Smooth muscle cell (in vitro differentiated cells): Measurements from ENCODE around the gene STXBP5. TPM values are rescaled to one million over a fixed set of nuclear protein-coding genes. Genes with fewer than 3 reads are reported as not detected.

Source experiments
- DNase-seq: peaks from one replicate; lab custom pipeline; 2025; ENCODE audit not compliant: unreplicated experiment; lab: John Stamatoyannopoulos, UW
- H2AFZ ChIP-seq: fragments of 200-600 bp; sonication (generic); 2 replicates; pipeline ENCODE4 v1.6.0; 2016; ENCODE audit warnings: antibody characterized with exemption, low read depth, mild to moderate bottlenecking
- H3F3A ChIP-seq: fragments of 200-600 bp; sonication (generic); 2 replicates; pipeline ENCODE4 v1.6.0; 2017; ENCODE audit warnings: antibody characterized with exemption, low read depth
- H3K27ac ChIP-seq: fragments of 200-600 bp; sonication (generic); 2 replicates; pipeline ENCODE4 v1.5.1; 2016; ENCODE audit warnings: low read depth, mild to moderate bottlenecking
- H3K27me3 ChIP-seq: fragments of 200-600 bp; sonication (generic); 2 replicates; pipeline ENCODE4 v1.6.1; 2016; ENCODE audit warnings: low read depth, mild to moderate bottlenecking
- H3K36me3 ChIP-seq: fragments of 200-600 bp; sonication (generic); 2 replicates; pipeline ENCODE4 v1.5.1; 2016; ENCODE audit warnings: low read depth
- H3K4me1 ChIP-seq: fragments of 200-600 bp; sonication (generic); 2 replicates; pipeline ENCODE4 v1.5.1; 2016; ENCODE audit warnings: low read depth
- H3K4me2 ChIP-seq: fragments of 200-600 bp; sonication (generic); 2 replicates; pipeline ENCODE4 v1.6.0; 2016; ENCODE audit warnings: mild to moderate bottlenecking
- H3K4me3 ChIP-seq: fragments of 200-600 bp; sonication (generic); 2 replicates; pipeline ENCODE4 v1.5.1; 2016; ENCODE audit warnings: mild to moderate bottlenecking
- H3K79me2 ChIP-seq: fragments of 200-600 bp; sonication (generic); 2 replicates; pipeline ENCODE4 v1.6.0; 2016; ENCODE audit warnings: low read depth, mild to moderate bottlenecking
- H3K9ac ChIP-seq: fragments of 200-600 bp; sonication (generic); 2 replicates; pipeline ENCODE4 v1.6.0; 2016; ENCODE audit warnings: low read depth
- H3K9me3 ChIP-seq: fragments of 200-600 bp; sonication (generic); replicated peaks from 2 replicates; pipeline ENCODE4 v1.5.1; 2016; ENCODE audit warnings: low read depth
- H4K20me1 ChIP-seq: fragments of 200-600 bp; sonication (generic); 2 replicates; pipeline ENCODE4 v1.6.0; 2016; ENCODE audit warnings: low read depth
- WGBS: methylation state at CpG from one replicate; pipeline ENCODE4 v1.1.7; 2016; ENCODE audit warnings: low lambda C conversion rate; 5-methylcytosine and 5-hydroxymethylcytosine counted together
- polyA plus RNA-seq: library from polyadenylated mRNA; unstranded; fragments of >200 nt; fragmentation: Nextera tagmentation; extraction: Ambion mirVana; gene quantifications from 2 replicates; pipeline ENCODE4 v1.2.1, GENCODE V29; 2016
- total RNA-seq: library from RNA; depleted of rRNA; stranded (reverse); fragments of >200 nt; gene quantifications from 2 replicates; pipeline ENCODE4 v1.2.3, GENCODE V29; 2014
- TF ChIP-seq, protein P1 (sequence below): fragments of 200-600 bp; sonication (generic); IDR thresholded peaks from 2 replicates; pipeline ENCODE4 v1.5.1; 2017; ENCODE audit warnings: borderline replicate concordance, mild to moderate bottlenecking, antibody characterized with exemption; ENCODE audit not compliant: insufficient read depth, poor library complexity, severe bottlenecking

The STXBP5 gene
- total and polyA plus RNA-seq, 2 experiments from 2014 or later = 8.8 to 25.2 TPM

DNA sequence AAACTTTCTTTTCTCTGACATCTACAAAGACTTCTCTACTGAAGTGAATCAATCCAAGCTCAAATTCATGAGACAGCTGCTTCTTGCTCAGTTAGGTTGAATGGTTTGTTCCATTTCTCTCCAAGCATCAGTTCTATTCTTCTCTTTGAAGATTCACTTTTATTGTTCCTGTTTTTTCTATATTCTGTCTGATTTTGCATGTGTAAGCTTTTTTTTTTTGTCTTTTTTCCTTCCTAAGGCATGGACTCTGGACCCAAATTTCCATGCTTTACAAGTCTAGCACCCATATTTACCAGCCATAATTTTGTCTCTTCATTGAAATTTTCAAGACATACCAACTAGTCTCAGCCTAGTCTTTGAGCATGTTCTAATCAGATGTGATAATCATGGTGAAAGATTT lies 25.9 kb upstream of the STXBP5 start:
- peak overlapping the region; percentile 8 for H2AFZ ChIP-seq
- no peaks in the 10 kb centered on the region for H3K36me3 ChIP-seq
- H3K27me3 ChIP-seq = no peaks in the 10 kb centered on the region
- H3K27ac ChIP-seq = no peak overlapping the region
- TF ChIP-seq, protein P1, sequence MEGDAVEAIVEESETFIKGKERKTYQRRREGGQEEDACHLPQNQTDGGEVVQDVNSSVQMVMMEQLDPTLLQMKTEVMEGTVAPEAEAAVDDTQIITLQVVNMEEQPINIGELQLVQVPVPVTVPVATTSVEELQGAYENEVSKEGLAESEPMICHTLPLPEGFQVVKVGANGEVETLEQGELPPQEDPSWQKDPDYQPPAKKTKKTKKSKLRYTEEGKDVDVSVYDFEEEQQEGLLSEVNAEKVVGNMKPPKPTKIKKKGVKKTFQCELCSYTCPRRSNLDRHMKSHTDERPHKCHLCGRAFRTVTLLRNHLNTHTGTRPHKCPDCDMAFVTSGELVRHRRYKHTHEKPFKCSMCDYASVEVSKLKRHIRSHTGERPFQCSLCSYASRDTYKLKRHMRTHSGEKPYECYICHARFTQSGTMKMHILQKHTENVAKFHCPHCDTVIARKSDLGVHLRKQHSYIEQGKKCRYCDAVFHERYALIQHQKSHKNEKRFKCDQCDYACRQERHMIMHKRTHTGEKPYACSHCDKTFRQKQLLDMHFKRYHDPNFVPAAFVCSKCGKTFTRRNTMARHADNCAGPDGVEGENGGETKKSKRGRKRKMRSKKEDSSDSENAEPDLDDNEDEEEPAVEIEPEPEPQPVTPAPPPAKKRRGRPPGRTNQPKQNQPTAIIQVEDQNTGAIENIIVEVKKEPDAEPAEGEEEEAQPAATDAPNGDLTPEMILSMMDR = no peak
- no peaks in the 10 kb centered on the region for H4K20me1 ChIP-seq
- no peak overlapping the region for H3K9ac ChIP-seq
- H3K79me2 ChIP-seq = no peaks in the 10 kb centered on the region
- DNase-seq = no peak
- no peak overlapping the region for H3K4me2 ChIP-seq
- H3K4me3 ChIP-seq = no peak overlapping the region
- H3K9me3 ChIP-seq = no peaks in the 10 kb centered on the region
- H3K4me1 ChIP-seq = no peaks in the 10 kb centered on the region
- no peaks in the 10 kb centered on the region for H3F3A ChIP-seq

DNA sequence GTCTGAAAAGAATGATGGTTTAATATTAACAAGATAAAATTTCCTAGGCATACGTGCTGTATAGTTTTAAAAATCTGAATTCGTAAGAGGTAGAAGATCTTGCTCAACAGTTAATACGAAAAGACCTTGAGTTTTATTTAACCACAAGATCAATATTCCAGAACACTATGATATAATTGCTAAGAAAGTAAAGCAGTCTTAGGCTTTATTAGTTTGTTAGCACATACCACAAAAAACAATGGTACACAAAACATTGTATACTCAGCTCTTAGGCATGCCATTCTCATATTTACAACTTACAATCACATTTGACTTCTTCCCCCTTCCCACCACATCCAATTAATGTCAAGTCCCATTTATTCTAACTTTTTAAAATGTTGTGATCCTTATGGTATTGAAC lies 24.4 kb upstream of the STXBP5 start:
- H3K36me3 ChIP-seq = no peaks in the 10 kb centered on the region
- H3K4me1 ChIP-seq = no peaks in the 10 kb centered on the region
- DNase-seq = no peak
- no peak overlapping the region for H3K27ac ChIP-seq
- no peaks in the 10 kb centered on the region for H3K79me2 ChIP-seq
- no peaks in the 10 kb centered on the region for H3K9me3 ChIP-seq
- H3K9ac ChIP-seq = no peak overlapping the region
- H2AFZ ChIP-seq = no peak overlapping the region
- H3K4me3 ChIP-seq = no peak overlapping the region
- no peak overlapping the region for H3K4me2 ChIP-seq
- 94% methylated on average over 3 of the region's 3 CpGs for WGBS
- no peaks in the 10 kb centered on the region for H3F3A ChIP-seq
- no peaks in the 10 kb centered on the region for H3K27me3 ChIP-seq
- no peaks in the 10 kb centered on the region for H4K20me1 ChIP-seq
- TF ChIP-seq, protein P1 = no peak

DNA sequence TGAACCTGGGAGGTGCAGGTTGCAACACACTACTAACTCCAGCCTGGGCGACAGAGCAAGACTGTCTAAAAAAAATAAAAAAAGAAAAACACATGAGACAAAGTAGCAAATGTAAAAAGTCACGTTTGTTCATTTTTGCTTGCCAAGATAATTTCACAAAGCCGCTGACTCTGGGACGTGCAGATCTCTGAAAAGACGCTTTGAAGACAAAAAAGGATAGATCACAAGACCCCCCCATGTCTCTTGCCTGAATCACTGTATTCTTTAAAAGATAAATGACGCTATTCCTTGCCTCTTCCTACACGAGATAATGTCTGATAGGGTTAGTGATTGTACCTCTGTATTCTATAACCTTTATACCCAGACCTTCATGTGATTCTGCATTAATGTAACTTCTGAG lies 23.3 kb upstream of the STXBP5 start:
- no peaks in the 10 kb centered on the region for H4K20me1 ChIP-seq
- no peak for DNase-seq
- H3F3A ChIP-seq = no peaks in the 10 kb centered on the region
- no peak overlapping the region for H3K4me2 ChIP-seq
- no peak overlapping the region for H3K4me3 ChIP-seq
- H3K27me3 ChIP-seq = no peaks in the 10 kb centered on the region
- no peaks in the 10 kb centered on the region for H3K4me1 ChIP-seq
- H3K9ac ChIP-seq = no peak overlapping the region
- H2AFZ ChIP-seq = no peak overlapping the region
- TF ChIP-seq, protein P1 = no peak
- no peaks in the 10 kb centered on the region for H3K36me3 ChIP-seq
- 88% methylated on average over 7 of the region's 7 CpGs for WGBS
- no peak overlapping the region for H3K27ac ChIP-seq
- no peaks in the 10 kb centered on the region for H3K9me3 ChIP-seq
- no peaks in the 10 kb centered on the region for H3K79me2 ChIP-seq

DNA sequence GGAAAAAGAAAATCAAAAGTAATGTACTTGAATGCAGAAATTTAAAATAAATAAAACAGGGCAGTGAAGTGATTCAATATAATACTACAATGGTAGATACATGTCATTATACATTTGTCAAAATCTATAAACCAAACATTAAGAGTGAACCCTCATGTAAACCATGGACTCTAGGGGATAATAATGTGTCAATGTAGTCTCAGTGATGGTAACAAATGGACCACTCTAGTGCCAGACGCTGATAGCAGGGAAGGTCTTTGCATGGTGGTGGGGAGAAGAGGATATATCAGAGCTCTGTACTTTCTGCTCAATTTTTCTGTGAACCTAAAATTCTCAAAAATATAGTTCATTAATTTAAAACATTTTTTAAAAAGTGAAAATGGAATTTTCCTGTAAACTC lies 19.8 kb upstream of the STXBP5 start:
- DNase-seq = no peak
- Histone ChIP-seq H3K4me1 (no peaks in the 10 kb centered on the region), H4K20me1 (no peaks in the 10 kb centered on the region), H3F3A (no peaks in the 10 kb centered on the region), H3K27ac (no peak overlapping the region), H2AFZ (no peak overlapping the region), H3K36me3 (no peaks in the 10 kb centered on the region), H3K4me2 (no peak overlapping the region), H3K27me3 (no peaks in the 10 kb centered on the region), H3K9ac (no peak overlapping the region), H3K4me3 (no peak overlapping the region), H3K9me3 (no peaks in the 10 kb centered on the region), H3K79me2 (no peaks in the 10 kb centered on the region)
- 89% methylated on average over 1 of the region's 1 CpG for WGBS
- TF ChIP-seq, protein P1 = no peak
